Prostate gland (tissue), 2 donors: Measurements from ENCODE around the gene RNF225. TPM values are rescaled to one million over a fixed set of nuclear protein-coding genes. Genes with fewer than 3 reads are reported as not detected.

Experiments used
- DNase-seq: peaks from one replicate; pipeline ENCODE4 v3.0.0-alpha.2; 2019; ENCODE audit warnings: low spot score
- H3K27ac ChIP-seq, 2 donors: fragments of 200-600 bp; sonication (generic); 2 replicates each; pipeline ENCODE4 v1.5.1; 2017 to 2019
- H3K27me3 ChIP-seq: fragments of 200-600 bp; sonication (generic); replicated peaks from 2 replicates; pipeline ENCODE4 v1.5.1; 2019; ENCODE audit not compliant: insufficient read depth
- H3K36me3 ChIP-seq, 2 donors: fragments of 200-600 bp; sonication (generic); 1 replicate in 1 of 2; 2 replicates in 1 of 2; pipeline versions ENCODE4 v1.5.1 to v1.8.1; 2017 to 2019
- H3K4me1 ChIP-seq: fragments of 200-600 bp; sonication (generic); replicated peaks from 2 replicates; pipeline ENCODE4 v1.5.1; 2019
- H3K4me3 ChIP-seq, 2 donors: fragments of 200-600 bp; sonication (generic); 2 replicates each; pipeline ENCODE4 v1.5.1; 2017 to 2019
- H3K9me3 ChIP-seq: fragments of 200-600 bp; sonication (generic); 2 replicates; pipeline ENCODE4 v1.5.1; 2017
- POLR2A ChIP-seq: fragments of 450-650 bp; IDR thresholded peaks from one replicate; pipeline ENCODE4 v1.6.1; 2016; ENCODE audit warnings: antibody characterized with exemption, mild to moderate bottlenecking
- POLR2AphosphoS5 ChIP-seq: sonication (generic); formaldehyde crosslinking; IDR thresholded peaks from one replicate; pipeline ENCODE4 v1.6.1; 2017; ENCODE audit warnings: antibody characterized with exemption
- WGBS: methylation state at CpG from one replicate; pipeline ENCODE4 v1.1.5; 2018; 5-methylcytosine and 5-hydroxymethylcytosine counted together
- intact Hi-C: fragments of 100-400 bp; cut with DNase I; formaldehyde crosslinking; loops from one replicate; pipeline ENCODE4 v1.14.2; 2022
- total RNA-seq, 2 donors: library from RNA; depleted of rRNA; stranded (reverse); fragments of >200 nt; gene quantifications; one replicate each; pipeline ENCODE4 v1.1.0, GENCODE V29; 2016
- TF ChIP-seq, protein P1 (sequence below), 4 experiments: fragments of 200-600 bp in 2 of 4; fragments of 450-650 bp in 2 of 4; sonication (generic) in 2 of 4; IDR thresholded peaks; 1 replicate in 3 of 4; 2 replicates in 1 of 4; pipeline ENCODE4 v1.5.1; 2016 to 2019; ENCODE audit warnings: antibody characterized with exemption in 4 of 4, mild to moderate bottlenecking in 2 of 4, moderate library complexity in 2 of 4

RNF225 gene
- total RNA-seq, 2 donors from 2014 or later: 0.62 to 7.0 TPM

DNA sequence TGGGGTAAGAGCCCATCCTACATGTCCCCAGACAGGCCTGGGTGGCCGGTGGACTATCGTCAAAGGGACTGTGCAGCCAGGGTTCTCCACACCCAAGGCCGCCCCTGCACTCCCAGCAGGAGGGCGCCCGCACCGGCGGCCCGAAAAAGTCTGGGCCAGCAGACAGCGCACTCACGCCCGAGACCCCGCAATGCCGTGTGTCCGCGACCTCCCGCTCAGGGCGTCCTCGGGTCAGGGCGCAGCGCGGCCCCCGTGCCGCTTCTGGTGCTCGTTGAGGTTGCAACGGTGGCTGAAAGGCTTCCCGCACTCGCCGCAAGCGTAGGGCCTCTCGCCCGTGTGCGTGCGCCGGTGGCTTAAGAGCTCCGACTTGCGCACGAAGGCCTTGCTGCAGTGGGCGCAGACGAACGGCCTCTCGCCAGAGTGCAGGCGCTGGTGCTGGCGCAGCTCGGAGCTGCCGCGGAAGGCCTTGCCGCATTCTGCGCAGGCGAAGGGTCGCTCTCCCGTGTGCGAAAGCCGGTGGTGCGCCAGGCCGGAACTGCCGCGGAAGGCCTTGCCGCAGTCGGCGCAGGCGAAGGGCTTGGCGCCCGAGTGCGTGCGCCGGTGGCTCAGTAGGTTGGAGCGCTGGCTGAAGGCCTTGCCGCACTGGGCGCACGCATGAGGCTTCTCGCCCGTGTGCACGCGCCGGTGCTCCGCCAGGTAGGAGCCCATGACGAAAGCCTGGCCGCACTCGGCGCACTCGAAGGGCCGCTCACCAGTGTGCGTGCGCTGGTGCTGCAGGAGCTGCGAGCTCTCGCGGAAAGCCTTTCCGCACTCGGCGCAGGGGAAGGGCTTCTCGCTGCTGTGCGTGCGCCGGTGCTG is 39.3 kb upstream of the RNF225 start:
- Histone ChIP-seq H3K27me3 (no peaks in the 10 kb centered on the region), H3K4me3 (no peak overlapping the region), H3K4me1 (no peaks in the 10 kb centered on the region), H3K27ac (no peak overlapping the region), H3K36me3 (no peaks in the 10 kb centered on the region), H3K9me3 (no peaks in the 10 kb centered on the region)
- WGBS: 62% methylated on average over 68 of the region's 94 CpGs
- TF ChIP-seq POLR2AphosphoS5 (no peak), POLR2A (no peak)
- TF ChIP-seq, protein P1, sequence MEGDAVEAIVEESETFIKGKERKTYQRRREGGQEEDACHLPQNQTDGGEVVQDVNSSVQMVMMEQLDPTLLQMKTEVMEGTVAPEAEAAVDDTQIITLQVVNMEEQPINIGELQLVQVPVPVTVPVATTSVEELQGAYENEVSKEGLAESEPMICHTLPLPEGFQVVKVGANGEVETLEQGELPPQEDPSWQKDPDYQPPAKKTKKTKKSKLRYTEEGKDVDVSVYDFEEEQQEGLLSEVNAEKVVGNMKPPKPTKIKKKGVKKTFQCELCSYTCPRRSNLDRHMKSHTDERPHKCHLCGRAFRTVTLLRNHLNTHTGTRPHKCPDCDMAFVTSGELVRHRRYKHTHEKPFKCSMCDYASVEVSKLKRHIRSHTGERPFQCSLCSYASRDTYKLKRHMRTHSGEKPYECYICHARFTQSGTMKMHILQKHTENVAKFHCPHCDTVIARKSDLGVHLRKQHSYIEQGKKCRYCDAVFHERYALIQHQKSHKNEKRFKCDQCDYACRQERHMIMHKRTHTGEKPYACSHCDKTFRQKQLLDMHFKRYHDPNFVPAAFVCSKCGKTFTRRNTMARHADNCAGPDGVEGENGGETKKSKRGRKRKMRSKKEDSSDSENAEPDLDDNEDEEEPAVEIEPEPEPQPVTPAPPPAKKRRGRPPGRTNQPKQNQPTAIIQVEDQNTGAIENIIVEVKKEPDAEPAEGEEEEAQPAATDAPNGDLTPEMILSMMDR (IDR thresholded peaks at IDR 0.05): no peak
- intact Hi-C loops: no loop called here
- DNase-seq: no peak

DNA sequence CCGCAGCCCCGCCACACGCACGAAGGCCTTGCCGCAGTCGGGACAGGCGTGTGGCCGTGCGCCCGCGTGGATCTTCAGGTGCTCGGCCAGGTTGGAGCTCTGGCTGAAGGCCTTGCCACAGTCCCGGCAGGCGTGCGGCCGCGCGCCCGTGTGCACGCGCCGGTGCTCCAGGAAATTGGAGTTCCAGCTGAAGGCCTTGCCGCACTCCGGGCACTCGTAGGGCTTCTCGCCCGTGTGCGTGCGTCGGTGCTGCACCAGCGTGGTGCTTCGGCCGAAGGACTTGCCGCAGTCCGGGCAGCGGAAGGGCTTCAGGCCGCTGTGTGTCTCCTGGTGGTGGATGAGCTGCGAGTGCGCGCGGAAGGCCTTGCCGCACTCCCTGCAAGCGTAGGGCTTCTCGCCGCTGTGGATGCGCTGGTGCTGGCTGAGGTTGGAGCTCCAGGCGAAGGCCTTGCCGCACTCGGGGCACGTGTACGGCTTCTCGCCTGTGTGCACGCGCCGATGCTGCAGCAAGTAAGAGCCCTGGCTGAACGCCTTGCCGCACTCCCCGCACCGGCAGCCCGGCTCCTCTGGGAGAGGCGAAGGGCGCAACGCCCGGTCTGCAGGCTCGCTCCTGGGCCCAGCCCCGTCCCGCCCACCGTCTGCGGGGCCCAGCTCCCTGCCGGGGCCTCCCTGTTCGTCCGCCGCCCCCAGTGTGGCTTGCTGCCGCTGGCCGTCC is 38.5 kb upstream of the RNF225 start:
- DNase-seq: no peak
- intact Hi-C loops: no loop called here
- Histone ChIP-seq H3K4me1 (no peaks in the 10 kb centered on the region), H3K36me3 (no peaks in the 10 kb centered on the region), H3K27me3 (no peaks in the 10 kb centered on the region), H3K4me3 (no peak overlapping the region), H3K27ac (no peak overlapping the region), H3K9me3 (no peaks in the 10 kb centered on the region)
- 56% methylated on average over 57 of the region's 75 CpGs for WGBS
- TF ChIP-seq POLR2AphosphoS5 (no peak), POLR2A (no peak)
- TF ChIP-seq, protein P1 (IDR thresholded peaks at IDR 0.05): no peak

DNA sequence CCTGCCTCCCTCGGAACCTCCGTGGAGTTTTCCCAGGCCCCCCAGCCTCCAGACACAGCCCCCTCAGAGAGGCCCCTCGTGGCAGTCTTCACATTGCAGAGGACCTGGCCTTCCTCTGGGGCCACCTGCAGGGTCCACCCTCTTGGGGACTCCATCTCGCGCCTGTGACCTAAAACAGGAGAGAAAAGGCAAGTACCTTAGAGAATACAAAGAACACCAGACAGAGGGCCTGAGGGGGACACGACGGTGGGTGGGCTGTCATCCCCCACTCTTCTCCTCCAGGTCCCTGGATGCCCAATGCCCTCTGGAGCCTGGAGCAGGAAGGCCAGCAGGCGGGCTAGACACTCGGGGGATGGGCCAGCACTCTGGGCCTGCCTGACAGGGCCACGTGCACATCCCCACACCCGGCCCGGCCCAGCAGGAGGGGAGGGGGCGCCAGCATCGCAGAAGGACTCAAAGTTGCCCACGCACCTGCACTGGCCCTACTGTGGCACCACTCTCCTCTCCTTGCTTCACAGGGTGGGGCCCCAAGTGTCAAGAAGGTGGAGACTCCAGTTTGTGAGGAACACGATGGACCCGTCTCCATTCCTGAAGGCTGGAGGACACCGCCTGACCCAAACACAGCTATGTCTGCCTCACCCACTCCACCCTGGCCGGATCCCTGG is 37.8 kb upstream of the RNF225 start:
- whole genome bisulfite sequencing: 72% methylated on average over 19 of the region's 19 CpGs
- intact Hi-C loops: no loop called here
- Histone ChIP-seq H3K4me3 (no peak overlapping the region), H3K36me3 (no peaks in the 10 kb centered on the region), H3K9me3 (no peaks in the 10 kb centered on the region), H3K4me1 (no peaks in the 10 kb centered on the region), H3K27me3 (no peaks in the 10 kb centered on the region), H3K27ac (no peak overlapping the region)
- no peak for DNase-seq
- TF ChIP-seq POLR2AphosphoS5: no peak
- no peak for TF ChIP-seq POLR2A
- TF ChIP-seq, protein P1 (IDR thresholded peaks at IDR 0.05): no peak

DNA sequence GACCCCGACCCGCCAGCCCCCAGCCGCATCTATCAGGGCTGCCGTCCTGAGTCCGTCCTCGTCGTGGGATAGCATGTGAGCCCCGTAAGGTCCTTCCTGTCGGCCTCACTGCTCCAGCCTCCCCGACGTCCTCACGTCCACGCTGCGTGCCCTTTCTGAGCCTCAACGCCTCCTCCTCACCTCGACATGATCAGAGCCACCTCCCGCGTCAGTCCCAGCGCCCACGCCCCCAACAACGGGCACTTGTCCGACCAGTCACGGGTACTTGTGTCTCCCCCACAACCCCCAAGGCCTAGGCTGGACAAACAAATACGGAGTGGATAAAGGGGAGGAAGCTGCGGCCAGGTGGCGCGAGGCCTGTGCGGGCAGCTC is 33.6 kb upstream of the RNF225 start:
- 2% methylated on average over 28 of the region's 28 CpGs for WGBS
- intact Hi-C loops: loop anchor here (5.0 kb wide), 1 partner anchor 35 kb away; the partner anchor contains the start of gene ZSCAN22
- no peaks in the 10 kb centered on the region for H3K9me3 ChIP-seq
- H3K4me3 ChIP-seq: peak overlapping the region; percentile 55 to 57
- H3K4me1 ChIP-seq: no peaks in the 10 kb centered on the region
- DNase-seq: peak; percentile 15
- no peaks in the 10 kb centered on the region for H3K27me3 ChIP-seq
- TF ChIP-seq, protein P1 (IDR thresholded peaks at IDR 0.05): no peak
- TF ChIP-seq POLR2AphosphoS5 (no peak), POLR2A (no peak)
- no peaks in the 10 kb centered on the region for H3K36me3 ChIP-seq
- H3K27ac ChIP-seq: peak overlapping the region; percentile 90
